ENCODE data around the gene CHST11. TPM values are rescaled to one million over a fixed set of nuclear protein-coding genes. Genes with fewer than 3 reads are reported as not detected.

Gene CHST11
- total RNA-seq, 1 experiment from 2014 or later: 1.1 TPM

GRCh38 chr12:104615048-104615561, 158.4 kb downstream of the CHST11 start:
- Histone ChIP-seq H3K4me3 (ENCODE audit: low read depth, low read length, poor library complexity, severe bottlenecking) (no peak overlapping the region), H3K9me3 (ENCODE audit: low read depth, low read length, poor library complexity, severe bottlenecking) (no peaks in the 10 kb centered on the region), H3K27ac (ENCODE audit: low read depth, low read length, poor library complexity, severe bottlenecking) (no peak overlapping the region), H3K27me3 (replicated peaks; ENCODE audit: insufficient read depth, low read depth, low read length, poor library complexity) (no peaks in the 10 kb centered on the region), H3K36me3 (ENCODE audit: insufficient read depth, low read length, poor library complexity, severe bottlenecking) (no peaks in the 10 kb centered on the region), H3K4me1 (ENCODE audit: insufficient read depth, low read length, poor library complexity, severe bottlenecking) (no peaks in the 10 kb centered on the region)
- CTCF ChIA-PET: no interaction called here
- POLR2A ChIA-PET (ENCODE audit: low non-redundant PET): no interaction called here
- BruUV-seq (replicated peaks): no TSS peak
- TF ChIP-seq CTCF (conservative IDR thresholded peaks at IDR 0.05; ENCODE audit: low read depth, low read length): no peak
- no peak for TF ChIP-seq EZH2 (IDR thresholded peaks at IDR 0.05; ENCODE audit: borderline replicate concordance, low read depth, low read length, poor library complexity, severe bottlenecking)
- intact Hi-C loops (cut with micrococcal nuclease; ENCODE audit: unreplicated experiment): no loop called here
- no peak for DNase-seq (ENCODE audit: low spot score)

- no peaks in the 10 kb centered on the region for H3K27me3 ChIP-seq (replicated peaks; ENCODE audit: insufficient read depth, low read depth, low read length, poor library complexity)
- no peaks in the 10 kb centered on the region for H3K9me3 ChIP-seq (ENCODE audit: low read depth, low read length, poor library complexity, severe bottlenecking)
- CTCF ChIA-PET: no interaction called here
- H3K4me1 ChIP-seq (ENCODE audit: insufficient read depth, low read length, poor library complexity, severe bottlenecking): no peaks in the 10 kb centered on the region
- H3K36me3 ChIP-seq (ENCODE audit: insufficient read depth, low read length, poor library complexity, severe bottlenecking): no peaks in the 10 kb centered on the region
- no peak overlapping the region for H3K4me3 ChIP-seq (ENCODE audit: low read depth, low read length, poor library complexity, severe bottlenecking)
- DNase-seq (ENCODE audit: low spot score): no peak
- intact Hi-C loops (cut with micrococcal nuclease; ENCODE audit: unreplicated experiment): no loop called here
- POLR2A ChIA-PET (ENCODE audit: low non-redundant PET): interaction anchor here (0.6 kb wide), 1 partner anchor 16 kb away, joined by 3 read pairs; no protein-coding TSS in a partner anchor
- no peak overlapping the region for H3K27ac ChIP-seq (ENCODE audit: low read depth, low read length, poor library complexity, severe bottlenecking)
- TF ChIP-seq CTCF (conservative IDR thresholded peaks at IDR 0.05; ENCODE audit: low read depth, low read length): no peak
- TF ChIP-seq EZH2 (IDR thresholded peaks at IDR 0.05; ENCODE audit: borderline replicate concordance, low read depth, low read length, poor library complexity, severe bottlenecking): no peak
- BruUV-seq (replicated peaks): no TSS peak
Observed at GRCh38 chr12:104618691-104619090, 161.9 kb downstream of the CHST11 start.

- no peaks in the 10 kb centered on the region for H3K4me1 ChIP-seq (ENCODE audit: insufficient read depth, low read length, poor library complexity, severe bottlenecking)
- DNase-seq (ENCODE audit: low spot score): no peak
- no peak overlapping the region for H3K4me3 ChIP-seq (ENCODE audit: low read depth, low read length, poor library complexity, severe bottlenecking)
- no peak for TF ChIP-seq CTCF (conservative IDR thresholded peaks at IDR 0.05; ENCODE audit: low read depth, low read length)
- TF ChIP-seq EZH2 (IDR thresholded peaks at IDR 0.05; ENCODE audit: borderline replicate concordance, low read depth, low read length, poor library complexity, severe bottlenecking): no peak
- POLR2A ChIA-PET (ENCODE audit: low non-redundant PET): interaction anchor here (0.6 kb wide), 1 partner anchor 15 kb away, joined by 3 read pairs; no protein-coding TSS in a partner anchor
- no peaks in the 10 kb centered on the region for H3K27me3 ChIP-seq (replicated peaks; ENCODE audit: insufficient read depth, low read depth, low read length, poor library complexity)
- H3K27ac ChIP-seq (ENCODE audit: low read depth, low read length, poor library complexity, severe bottlenecking): no peak overlapping the region
- CTCF ChIA-PET: no interaction called here
- no peaks in the 10 kb centered on the region for H3K36me3 ChIP-seq (ENCODE audit: insufficient read depth, low read length, poor library complexity, severe bottlenecking)
- no peaks in the 10 kb centered on the region for H3K9me3 ChIP-seq (ENCODE audit: low read depth, low read length, poor library complexity, severe bottlenecking)
- intact Hi-C loops (cut with micrococcal nuclease; ENCODE audit: unreplicated experiment): no loop called here
- BruUV-seq (replicated peaks): no TSS peak
Observed at GRCh38 chr12:104619305-104619704, 162.6 kb downstream of the CHST11 start.

All from A673 (cell line).